Activated CD8-positive, alpha-beta memory T cell treated with anti-CD3 and anti-CD28 coated beads for 4 hours (primary cell): ENCODE measurements around the gene HLA-G.
"Not testable (repeated sequence)": the region's sequence is repeated elsewhere in the genome, so short reads cannot be mapped to it uniquely, and the experiment has no call there.

Source experiments
- DNase-seq, 2 donors: peaks; one replicate each; pipeline ENCODE4 v3.0.0-alpha.2; 2020; ENCODE audit warnings: low read depth in 2 of 2

HLA-G gene

GRCh38 chr6:29870104-29870503 is 42.5 kb downstream of the HLA-G start:
- no peak for DNase-seq

- no peak for DNase-seq
Observed at GRCh38 chr6:29872791-29873190, 45.2 kb downstream of the HLA-G start.

DNA sequence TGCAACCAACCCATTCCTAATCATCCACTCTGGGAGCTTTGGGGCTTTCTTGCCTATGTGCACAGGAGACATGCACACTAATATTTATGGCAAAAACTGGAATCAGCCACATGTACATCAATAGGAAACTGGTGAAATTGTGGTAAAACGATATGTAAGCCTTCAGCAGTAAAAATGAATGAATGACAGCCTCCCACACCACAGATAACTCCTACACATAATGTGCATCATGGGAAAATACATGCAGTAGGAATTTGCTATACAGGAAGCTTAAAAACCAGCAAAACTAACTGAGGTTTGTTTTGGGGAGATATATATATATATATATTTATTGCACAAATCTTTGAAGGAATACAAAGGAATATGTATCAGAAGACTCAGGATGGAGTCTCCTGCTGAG is 47.6 kb downstream of the HLA-G start:
- no peak for DNase-seq

GRCh38 chr6:29875734-29876133 is 48.1 kb downstream of the HLA-G start:
- DNase-seq = not testable (repeated sequence)
